Bronchial epithelial cell (primary cell): Measurements from ENCODE around the gene CHD9. TPM values are rescaled to one million over a fixed set of nuclear protein-coding genes. Genes with fewer than 3 reads are reported as not detected.

Experiments
- DNase-seq: peaks from one replicate; pipeline ENCODE4 v3.0.0-alpha.2; 2010; ENCODE audit warnings: low read depth
- FAIRE-seq: peaks from 2 replicates; lab custom pipeline; 2011; peaks lifted over from hg19 to GRCh38; lab: Jason Lieb, UNC
- H3K27me3 ChIP-seq: 2 replicates; pipeline ENCODE4 v1.5.1; 2011; ENCODE audit warnings: low read length; ENCODE audit not compliant: control insufficient read depth, insufficient read depth
- H3K36me3 ChIP-seq: 2 replicates; pipeline ENCODE4 v1.5.1; 2011; ENCODE audit warnings: low read length; ENCODE audit not compliant: control insufficient read depth, insufficient read depth
- H3K4me3 ChIP-seq: 2 replicates; pipeline ENCODE4 v1.5.1; 2011; ENCODE audit warnings: mild to moderate bottlenecking, low read depth, low read length, control low read depth
- total RNA-seq: library from RNA; depleted of rRNA; stranded (reverse); fragments of >200 nt; gene quantifications from 2 replicates; pipeline ENCODE4 v1.2.1, GENCODE V29; 2014
- TF ChIP-seq, protein P1 (sequence below): IDR thresholded peaks from 2 replicates; pipeline ENCODE4 v1.5.1; 2011; ENCODE audit warnings: mild to moderate bottlenecking, moderate library complexity, low read length, control low read depth, inconsistent platforms; ENCODE audit not compliant: insufficient read depth, severe bottlenecking

The CHD9 gene
- total RNA-seq, 1 donor from 2014 or later = 35.3 TPM

DNA sequence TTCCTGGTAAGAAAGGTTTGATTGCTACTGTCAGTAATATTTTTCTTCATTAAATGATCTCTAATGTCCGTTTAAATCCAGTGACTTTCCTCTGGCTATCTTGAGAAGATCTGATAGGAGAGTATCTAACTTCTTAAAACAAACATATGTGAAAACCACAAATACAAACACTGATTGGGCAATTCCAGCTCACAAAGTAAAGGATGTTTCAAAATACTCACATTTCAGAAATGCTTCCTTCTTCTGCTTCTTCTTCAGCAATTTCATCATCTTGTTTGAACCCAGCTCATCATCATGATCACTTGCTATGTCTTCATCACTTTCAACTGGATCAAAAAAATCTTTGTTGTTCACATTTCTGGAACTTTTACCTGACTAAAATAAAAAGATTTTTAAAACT is 315.1 kb downstream of the CHD9 start:
- TF ChIP-seq, protein P1, sequence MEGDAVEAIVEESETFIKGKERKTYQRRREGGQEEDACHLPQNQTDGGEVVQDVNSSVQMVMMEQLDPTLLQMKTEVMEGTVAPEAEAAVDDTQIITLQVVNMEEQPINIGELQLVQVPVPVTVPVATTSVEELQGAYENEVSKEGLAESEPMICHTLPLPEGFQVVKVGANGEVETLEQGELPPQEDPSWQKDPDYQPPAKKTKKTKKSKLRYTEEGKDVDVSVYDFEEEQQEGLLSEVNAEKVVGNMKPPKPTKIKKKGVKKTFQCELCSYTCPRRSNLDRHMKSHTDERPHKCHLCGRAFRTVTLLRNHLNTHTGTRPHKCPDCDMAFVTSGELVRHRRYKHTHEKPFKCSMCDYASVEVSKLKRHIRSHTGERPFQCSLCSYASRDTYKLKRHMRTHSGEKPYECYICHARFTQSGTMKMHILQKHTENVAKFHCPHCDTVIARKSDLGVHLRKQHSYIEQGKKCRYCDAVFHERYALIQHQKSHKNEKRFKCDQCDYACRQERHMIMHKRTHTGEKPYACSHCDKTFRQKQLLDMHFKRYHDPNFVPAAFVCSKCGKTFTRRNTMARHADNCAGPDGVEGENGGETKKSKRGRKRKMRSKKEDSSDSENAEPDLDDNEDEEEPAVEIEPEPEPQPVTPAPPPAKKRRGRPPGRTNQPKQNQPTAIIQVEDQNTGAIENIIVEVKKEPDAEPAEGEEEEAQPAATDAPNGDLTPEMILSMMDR = no peak
- Histone ChIP-seq H3K4me3 (no peak overlapping the region), H3K36me3 (no peaks in the 10 kb centered on the region), H3K27me3 (no peaks in the 10 kb centered on the region)
- FAIRE-seq (no peak), DNase-seq (peak; percentile 61)

DNA sequence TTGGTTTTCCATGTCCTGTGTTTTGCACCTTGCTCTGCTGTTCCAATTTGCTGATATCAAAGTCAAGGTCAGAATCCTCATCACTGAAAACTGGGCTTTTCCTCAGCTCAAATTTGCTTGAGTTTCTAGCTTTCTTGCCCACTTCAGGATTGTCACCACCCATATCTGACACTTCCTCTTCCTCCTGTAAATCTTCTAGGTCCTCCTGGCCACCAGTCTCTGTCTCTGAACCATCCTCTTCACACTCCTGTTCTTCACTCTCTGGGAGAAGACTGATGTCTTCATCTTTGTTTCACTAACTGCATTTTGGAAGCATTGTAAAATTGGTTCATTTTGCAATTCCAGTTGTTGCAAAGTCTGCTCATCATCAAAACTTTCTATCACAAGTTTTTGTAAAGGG is 316.0 kb downstream of the CHD9 start:
- Histone ChIP-seq H3K4me3 (no peak overlapping the region), H3K27me3 (no peaks in the 10 kb centered on the region), H3K36me3 (no peaks in the 10 kb centered on the region)
- FAIRE-seq (no peak), DNase-seq (no peak)
- TF ChIP-seq, protein P1 = no peak

DNA sequence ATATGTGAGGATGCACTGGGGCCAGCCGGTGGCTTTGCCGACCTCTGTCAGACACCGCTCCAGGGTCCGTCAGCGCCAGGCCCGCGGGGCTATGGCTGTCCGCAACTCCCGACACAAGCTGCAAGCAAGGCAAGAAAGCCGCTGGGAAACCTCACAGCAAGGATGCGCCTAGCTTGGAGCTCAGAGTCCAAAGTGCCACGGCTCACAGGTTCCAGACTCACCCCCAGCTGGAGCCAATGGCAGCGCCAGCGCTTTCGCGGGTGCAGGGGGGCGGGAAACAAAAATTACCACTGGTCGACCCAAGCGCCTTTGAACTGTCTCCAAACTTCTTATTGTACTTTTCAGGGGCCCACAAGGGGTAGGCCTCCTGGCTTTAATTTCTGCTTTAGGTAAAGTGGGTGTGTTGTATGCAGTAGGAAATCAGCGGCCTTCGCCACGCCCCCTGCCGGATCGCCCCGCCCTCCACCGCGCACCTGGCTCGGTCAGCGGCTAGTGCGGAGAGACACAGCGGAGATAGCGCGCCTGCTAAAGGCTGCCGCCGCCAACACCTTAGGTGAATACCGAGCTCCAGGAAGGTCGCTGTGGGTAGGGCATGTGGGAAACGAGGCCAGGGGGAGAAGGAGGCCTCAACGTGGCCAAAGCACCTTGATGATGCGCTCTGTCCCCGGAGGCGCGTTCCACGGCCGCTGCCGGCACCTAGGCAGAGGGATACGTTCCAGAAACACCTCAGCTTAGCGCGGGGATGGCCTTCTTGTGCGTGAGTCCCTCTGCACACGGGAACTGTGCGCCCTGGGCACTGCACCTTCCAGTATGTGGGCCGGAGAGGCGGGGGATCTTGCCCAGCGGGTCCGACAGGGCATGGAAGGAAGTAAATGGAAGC is 318.4 kb downstream of the CHD9 start:
- TF ChIP-seq, protein P1 = no peak
- FAIRE-seq (no peak), DNase-seq (peak; percentile 51)
- no peaks in the 10 kb centered on the region for H3K36me3 ChIP-seq
- H3K27me3 ChIP-seq = no peaks in the 10 kb centered on the region
- peak overlapping the region; percentile 47 for H3K4me3 ChIP-seq

DNA sequence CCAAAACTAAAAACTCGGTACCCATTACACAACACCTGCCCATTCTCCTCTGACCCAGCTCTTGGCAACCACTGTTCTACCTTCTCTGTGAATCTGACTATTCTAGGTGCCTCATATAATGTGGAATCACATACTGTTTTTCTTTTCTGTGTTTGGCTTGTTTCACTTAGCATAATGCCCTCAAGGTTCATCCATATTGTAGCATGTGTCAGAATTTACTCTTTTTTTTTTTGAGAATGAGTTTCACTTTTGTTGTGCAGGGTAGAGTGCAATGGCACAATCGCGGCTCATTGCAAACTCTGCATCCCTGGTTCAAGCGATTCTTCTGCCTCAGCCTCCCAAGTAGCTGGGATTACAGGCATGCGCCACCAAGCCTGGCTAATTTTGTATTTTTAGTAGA is 320.0 kb downstream of the CHD9 start:
- H3K27me3 ChIP-seq = no peaks in the 10 kb centered on the region
- TF ChIP-seq, protein P1 = no peak
- H3K4me3 ChIP-seq = no peak overlapping the region
- FAIRE-seq = peak; percentile 7
- no peaks in the 10 kb centered on the region for H3K36me3 ChIP-seq
- DNase-seq = no peak

DNA sequence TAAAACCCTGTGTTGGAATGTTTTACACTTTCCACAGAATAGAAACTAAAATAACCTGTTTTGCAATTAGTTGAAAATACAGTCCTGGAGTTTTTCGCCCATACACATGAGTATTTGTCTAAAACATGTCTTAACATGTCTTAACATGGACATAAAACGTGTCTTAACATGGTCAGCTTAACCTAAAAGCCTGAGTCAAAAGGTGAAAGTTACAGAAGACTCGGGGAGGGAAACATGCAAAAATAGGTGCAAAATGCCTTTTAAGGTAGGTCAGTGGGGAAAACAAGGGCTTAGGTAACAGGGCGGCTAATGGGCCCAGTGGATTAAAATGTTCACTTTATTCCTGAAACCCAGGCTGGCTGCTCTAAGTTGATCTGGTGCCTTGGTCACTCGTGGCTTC is 323.3 kb downstream of the CHD9 start:
- no peaks in the 10 kb centered on the region for H3K27me3 ChIP-seq
- H3K4me3 ChIP-seq = no peak overlapping the region
- TF ChIP-seq, protein P1 = no peak
- FAIRE-seq = no peak
- peak; percentile 89 for DNase-seq
- H3K36me3 ChIP-seq = no peaks in the 10 kb centered on the region

Other genes with a start within 250 kb of the CHD9 start
- 0.26 and 2.0 TPM in 2 replicates for gene CHD9NB, start 2.1 kb upstream of the CHD9 start, total RNA-seq